SK-N-SH (cell line): ENCODE measurements around the gene IPCEF1. TPM values are rescaled to one million over a fixed set of nuclear protein-coding genes. Genes with fewer than 3 reads are reported as not detected.

Experiments used
- CTCF ChIA-PET: fragments of 300-600, 350-600 bp; formaldehyde crosslinking; extraction: SDS; loops from one replicate; lab custom pipeline; 2021; lab: Yijun Ruan, JAX
- POLR2A ChIA-PET: fragments of 350-600 bp; sonication (Branson Sonifier 250); formaldehyde crosslinking; extraction: SDS; loops from one replicate; lab custom pipeline; 2020; ENCODE audit warnings: antibody characterized with exemption, inconsistent platforms; lab: Yijun Ruan, JAX
- DNase-seq: peaks from one replicate; pipeline ENCODE4 v3.0.0; 2012
- H2AFZ ChIP-seq: fragments of 200-600 bp; sonication (generic); 2 replicates; pipeline ENCODE4 v1.8.1; 2016; ENCODE audit warnings: antibody characterized with exemption, mild to moderate bottlenecking, low read depth
- H3F3A ChIP-seq: fragments of 200-600 bp; sonication (generic); replicated peaks from 2 replicates; pipeline ENCODE3; 2016; ENCODE audit warnings: antibody characterized with exemption, mild to moderate bottlenecking; ENCODE audit not compliant: insufficient read depth
- H3K27ac ChIP-seq, 2 experiments: fragments of 200-500 bp in 1 of 2; fragments of 200-600 bp in 1 of 2; sonication (Bioruptor generic) in 1 of 2; sonication (generic), shearing (Covaris generic) in 1 of 2; 2 replicates each; pipeline versions ENCODE4 v1.5.1 to v1.6.1; 2014 to 2016; ENCODE audit warnings: low read depth in 2 of 2, inconsistent platforms in 1 of 2, low read length in 1 of 2, mild to moderate bottlenecking in 1 of 2, mixed read lengths in 1 of 2
- H3K27me3 ChIP-seq: fragments of 200-600 bp; sonication (generic), shearing (Covaris generic); 2 replicates; pipeline ENCODE4 v1.6.1; 2016; ENCODE audit warnings: mixed run types; ENCODE audit not compliant: insufficient read depth
- H3K36me3 ChIP-seq, 2 experiments: fragments of 200-500 bp in 1 of 2; fragments of 200-600 bp in 1 of 2; sonication (Bioruptor generic) in 1 of 2; sonication (generic) in 1 of 2; replicated peaks in 1 of 2; 2 replicates each; pipeline versions ENCODE3 to v1.5.1; 2014 to 2016; ENCODE audit warnings: low read length in 1 of 2, mild to moderate bottlenecking in 1 of 2; ENCODE audit not compliant: insufficient read depth in 2 of 2, control insufficient read depth in 1 of 2
- H3K4me1 ChIP-seq, 2 experiments: fragments of 200-500 bp in 1 of 2; fragments of 200-600 bp in 1 of 2; sonication (Bioruptor generic) in 1 of 2; sonication (generic), shearing (Covaris generic) in 1 of 2; 2 replicates each; pipeline versions ENCODE4 v1.5.1 to v1.6.1; 2014 to 2016; ENCODE audit warnings: low read depth in 1 of 2, low read length in 1 of 2, mixed run types in 1 of 2; ENCODE audit not compliant: insufficient read depth in 2 of 2, control insufficient read depth in 1 of 2
- H3K4me2 ChIP-seq: fragments of 200-600 bp; sonication (generic), shearing (Covaris generic); 2 replicates; pipeline ENCODE4 v1.6.1; 2017; ENCODE audit warnings: mixed run types
- H3K4me3 ChIP-seq, 2 experiments: fragments of 200-500 bp in 1 of 2; fragments of 200-600 bp in 1 of 2; sonication (Bioruptor generic) in 1 of 2; sonication (generic), shearing (Covaris generic) in 1 of 2; 2 replicates each; pipeline versions ENCODE4 v1.5.1 to v1.8.1; 2014 to 2016; ENCODE audit warnings: low read depth in 2 of 2, inconsistent platforms in 1 of 2, low read length in 1 of 2, mild to moderate bottlenecking in 1 of 2, mixed read lengths in 1 of 2, moderate library complexity in 1 of 2
- H3K79me2 ChIP-seq: fragments of 200-600 bp; sonication (generic); 2 replicates; pipeline ENCODE4 v1.8.1; 2017; ENCODE audit warnings: mild to moderate bottlenecking; ENCODE audit not compliant: insufficient read depth
- H3K9ac ChIP-seq: fragments of 200-600 bp; sonication (generic); 2 replicates; pipeline ENCODE4 v1.6.1; 2017; ENCODE audit warnings: mixed run types
- H3K9me2 ChIP-seq: fragments of 200-600 bp; sonication (generic); 2 replicates; pipeline ENCODE4 v1.6.1; 2017; ENCODE audit warnings: mixed run types
- H3K9me3 ChIP-seq: fragments of 200-600 bp; sonication (generic); 2 replicates; pipeline ENCODE4 v1.6.1; 2017; ENCODE audit warnings: mixed run types, mild to moderate bottlenecking, moderate library complexity
- H4K20me1 ChIP-seq: fragments of 200-600 bp; sonication (generic); 2 replicates; pipeline ENCODE4 v1.6.1; 2017; ENCODE audit warnings: mild to moderate bottlenecking, mixed run types; ENCODE audit not compliant: insufficient read depth
- CHD2 ChIP-seq: fragments of 150-350 bp; IDR thresholded peaks from 2 replicates; pipeline ENCODE4 v1.6.1; 2018; ENCODE audit warnings: low read length; ENCODE audit not compliant: partially characterized antibody
- EP300 ChIP-seq, 2 experiments: IDR thresholded peaks; 2 replicates each; pipeline versions ENCODE4 v1.4.0 to v1.6.1; 2012; ENCODE audit warnings: borderline replicate concordance in 1 of 2, low read depth in 1 of 2, low read length in 1 of 2
- EZH2phosphoT487 ChIP-seq: fragments of 200-600 bp; sonication (generic); IDR thresholded peaks from 2 replicates; pipeline ENCODE4 v1.6.1; 2017; ENCODE audit warnings: low read depth, mixed run types, mild to moderate bottlenecking, antibody characterized with exemption, moderate library complexity, borderline replicate concordance
- FOXM1 ChIP-seq: IDR thresholded peaks from 2 replicates; pipeline ENCODE4 v1.4.0; 2012; ENCODE audit warnings: low read depth, mild to moderate bottlenecking
- GATA2 ChIP-seq: sonication (generic); formaldehyde crosslinking; IDR thresholded peaks from 2 replicates; pipeline ENCODE4 v1.5.0; 2020; ENCODE audit warnings: mild to moderate bottlenecking, missing genetic modification reagents
- JUND ChIP-seq: IDR thresholded peaks from 2 replicates; pipeline ENCODE4 v1.4.0; 2012
- MXI1 ChIP-seq: IDR thresholded peaks from 2 replicates; pipeline ENCODE4 v1.6.1; 2012; ENCODE audit warnings: mild to moderate bottlenecking, low read depth, low read length, improper control_type of control experiment
- NFIC ChIP-seq: IDR thresholded peaks from 2 replicates; pipeline ENCODE4 v1.4.0; 2012; ENCODE audit warnings: borderline replicate concordance
- NRF1 ChIP-seq: IDR thresholded peaks from 2 replicates; pipeline ENCODE4 v1.6.1; 2012; ENCODE audit warnings: low read depth, mild to moderate bottlenecking, low read length
- RCOR1 ChIP-seq: fragments of 150-350 bp; IDR thresholded peaks from 2 replicates; pipeline ENCODE4 v1.6.1; 2017; ENCODE audit warnings: antibody characterized with exemption, low read length
- RFX5 ChIP-seq: IDR thresholded peaks from 2 replicates; pipeline ENCODE4 v1.6.1; 2012; ENCODE audit warnings: mild to moderate bottlenecking, improper control_type of control experiment, low read length
- SIN3A ChIP-seq: IDR thresholded peaks from 2 replicates; pipeline ENCODE4 v1.6.1; 2012; ENCODE audit warnings: low read depth, mild to moderate bottlenecking, low read length, moderate library complexity, borderline replicate concordance
- SMC3 ChIP-seq: IDR thresholded peaks from 2 replicates; pipeline ENCODE4 v1.6.1; 2012; ENCODE audit warnings: low read depth, low read length, improper control_type of control experiment
- TAF1 ChIP-seq: IDR thresholded peaks from 2 replicates; pipeline ENCODE4 v1.6.1; 2012; ENCODE audit warnings: low read depth, mild to moderate bottlenecking, low read length, moderate library complexity, borderline replicate concordance
- TEAD4 ChIP-seq: IDR thresholded peaks from 2 replicates; pipeline ENCODE4 v1.4.0; 2012; ENCODE audit warnings: mild to moderate bottlenecking, borderline replicate concordance; ENCODE audit not compliant: insufficient read depth
- USF2 ChIP-seq: fragments of 150-350 bp; IDR thresholded peaks from 2 replicates; pipeline ENCODE4 v1.6.1; 2017; ENCODE audit warnings: antibody characterized with exemption, low read length, low read depth, borderline replicate concordance
- WGBS: methylation state at CpG from one replicate; pipeline ENCODE4 v1.1.6; 2017; ENCODE audit warnings: low lambda C conversion rate; 5-methylcytosine and 5-hydroxymethylcytosine counted together
- polyA plus RNA-seq, 3 experiments: library from polyadenylated mRNA; depleted of rRNA; stranded (reverse); fragments of >200 nt; gene quantifications; 2 replicates each; pipeline ENCODE4 v1.2.3, GENCODE V29; 2012
- TF ChIP-seq, protein P1 (sequence below): fragments of 200-600 bp; sonication (generic); IDR thresholded peaks from 2 replicates; pipeline ENCODE4 v1.6.1; 2017; ENCODE audit warnings: antibody characterized with exemption, mild to moderate bottlenecking, moderate library complexity
- TF ChIP-seq, protein P2 (sequence below): IDR thresholded peaks from 2 replicates; pipeline ENCODE4 v1.4.0; 2012; ENCODE audit warnings: low read depth, borderline replicate concordance
- TF ChIP-seq, protein P3 (sequence below): IDR thresholded peaks from 2 replicates; pipeline ENCODE4 v1.4.0; 2012; ENCODE audit warnings: low read depth

Gene IPCEF1
- polyA plus RNA-seq, 1 of the 3 experiments (the other 2 are of a cell fraction): not detected

- ChIA-PET POLR2A (no interaction called here), CTCF (no interaction called here)
- no peaks in the 10 kb centered on the region for H3K9me2 ChIP-seq
- H3K4me3 ChIP-seq: no peak overlapping the region
- H3K27ac ChIP-seq: no peak overlapping the region
- no peak overlapping the region for H3K9ac ChIP-seq
- no peaks in the 10 kb centered on the region for H4K20me1 ChIP-seq
- H3K9me3 ChIP-seq: no peaks in the 10 kb centered on the region
- no peaks in the 10 kb centered on the region for H3K27me3 ChIP-seq
- H3K4me1 ChIP-seq: no peaks in the 10 kb centered on the region
- DNase-seq: no peak
- no peaks in the 10 kb centered on the region for H3K79me2 ChIP-seq
- H3F3A ChIP-seq: no peaks in the 10 kb centered on the region
- TF ChIP-seq JUND (no peak), EP300 (IDR thresholded peaks at IDR 0.05; ENCODE audit: borderline replicate concordance in 1 of 2, low read depth in 1 of 2, low read length in 1 of 2) (no peak), EZH2phosphoT487 (no peak), NFIC (no peak), GATA2 (CRISPR knock-in tag) (no peak), FOXM1 (no peak), NRF1 (no peak), MXI1 (no peak), TAF1 (no peak), RFX5 (no peak), USF2 (no peak), CHD2 (no peak), SMC3 (no peak), RCOR1 (no peak), TEAD4 (no peak), SIN3A (no peak)
- TF ChIP-seq, protein P1, sequence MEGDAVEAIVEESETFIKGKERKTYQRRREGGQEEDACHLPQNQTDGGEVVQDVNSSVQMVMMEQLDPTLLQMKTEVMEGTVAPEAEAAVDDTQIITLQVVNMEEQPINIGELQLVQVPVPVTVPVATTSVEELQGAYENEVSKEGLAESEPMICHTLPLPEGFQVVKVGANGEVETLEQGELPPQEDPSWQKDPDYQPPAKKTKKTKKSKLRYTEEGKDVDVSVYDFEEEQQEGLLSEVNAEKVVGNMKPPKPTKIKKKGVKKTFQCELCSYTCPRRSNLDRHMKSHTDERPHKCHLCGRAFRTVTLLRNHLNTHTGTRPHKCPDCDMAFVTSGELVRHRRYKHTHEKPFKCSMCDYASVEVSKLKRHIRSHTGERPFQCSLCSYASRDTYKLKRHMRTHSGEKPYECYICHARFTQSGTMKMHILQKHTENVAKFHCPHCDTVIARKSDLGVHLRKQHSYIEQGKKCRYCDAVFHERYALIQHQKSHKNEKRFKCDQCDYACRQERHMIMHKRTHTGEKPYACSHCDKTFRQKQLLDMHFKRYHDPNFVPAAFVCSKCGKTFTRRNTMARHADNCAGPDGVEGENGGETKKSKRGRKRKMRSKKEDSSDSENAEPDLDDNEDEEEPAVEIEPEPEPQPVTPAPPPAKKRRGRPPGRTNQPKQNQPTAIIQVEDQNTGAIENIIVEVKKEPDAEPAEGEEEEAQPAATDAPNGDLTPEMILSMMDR: no peak
- TF ChIP-seq, protein P2, sequence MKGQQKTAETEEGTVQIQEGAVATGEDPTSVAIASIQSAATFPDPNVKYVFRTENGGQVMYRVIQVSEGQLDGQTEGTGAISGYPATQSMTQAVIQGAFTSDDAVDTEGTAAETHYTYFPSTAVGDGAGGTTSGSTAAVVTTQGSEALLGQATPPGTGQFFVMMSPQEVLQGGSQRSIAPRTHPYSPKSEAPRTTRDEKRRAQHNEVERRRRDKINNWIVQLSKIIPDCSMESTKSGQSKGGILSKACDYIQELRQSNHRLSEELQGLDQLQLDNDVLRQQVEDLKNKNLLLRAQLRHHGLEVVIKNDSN: no peak
- TF ChIP-seq, protein P3, sequence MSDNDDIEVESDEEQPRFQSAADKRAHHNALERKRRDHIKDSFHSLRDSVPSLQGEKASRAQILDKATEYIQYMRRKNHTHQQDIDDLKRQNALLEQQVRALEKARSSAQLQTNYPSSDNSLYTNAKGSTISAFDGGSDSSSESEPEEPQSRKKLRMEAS: no peak
- TF ChIP-seq, all 33 proteins: peak for 0
- Histone ChIP-seq H2AFZ (no peak overlapping the region), H3K36me3 (no peaks in the 10 kb centered on the region), H3K4me2 (no peak overlapping the region)
- 59% methylated on average over 1 of the region's 1 CpG for WGBS
These were observed 212.8 kb downstream of the IPCEF1 start for GRCh38 chr6:154143753-154144152.
